GM19395 (cell line): Measurements from ENCODE around the gene CDK14.
"Not testable (repeated sequence)": the region's sequence is repeated elsewhere in the genome, so short reads cannot be mapped to it uniquely, and the experiment has no call there.

Source experiments
- ATAC-seq: cut with Tn5 transposase; IDR thresholded peaks from one replicate; pipeline ENCODE4 v1.9.1; 2021; ENCODE audit warnings: mild to moderate bottlenecking, moderate library complexity; ENCODE audit not compliant: unreplicated experiment

CDK14 gene

GRCh38 chr7:90777041-90777440, 180.9 kb downstream of the CDK14 start:
- peak; percentile 93 for ATAC-seq

- peak; percentile 54 for ATAC-seq
Observed at GRCh38 chr7:90777465-90777864, 181.3 kb downstream of the CDK14 start.

- ATAC-seq, result no peak
Observed at GRCh38 chr7:90777886-90778285, 181.8 kb downstream of the CDK14 start.

GRCh38 chr7:90788052-90788451, 191.9 kb downstream of the CDK14 start:
- ATAC-seq, result no peak

GRCh38 chr7:90789736-90790306, 193.7 kb downstream of the CDK14 start:
- ATAC-seq, result no peak

- ATAC-seq, result no peak
Observed at GRCh38 chr7:90791596-90791995, 195.5 kb downstream of the CDK14 start.

GRCh38 chr7:90792301-90792700, 196.2 kb downstream of the CDK14 start:
- ATAC-seq, result no peak

- not testable (repeated sequence) for ATAC-seq
Observed at GRCh38 chr7:90794234-90794633, 198.1 kb downstream of the CDK14 start.

GRCh38 chr7:90797596-90797995, 201.5 kb downstream of the CDK14 start:
- no peak for ATAC-seq

GRCh38 chr7:90804370-90804769, 208.2 kb downstream of the CDK14 start:
- ATAC-seq, result no peak

- ATAC-seq, result not testable (repeated sequence)
Observed at GRCh38 chr7:90815552-90815951, 219.4 kb downstream of the CDK14 start.

- ATAC-seq, result peak; percentile 100
Observed at GRCh38 chr7:90816511-90817142, 220.5 kb downstream of the CDK14 start.

GRCh38 chr7:90817151-90817550, 221.0 kb downstream of the CDK14 start:
- ATAC-seq, result no peak

GRCh38 chr7:90817846-90818245, 221.7 kb downstream of the CDK14 start:
- no peak for ATAC-seq

GRCh38 chr7:90818341-90818740, 222.2 kb downstream of the CDK14 start:
- no peak for ATAC-seq

- no peak for ATAC-seq
Observed at GRCh38 chr7:90821961-90822620, 226.0 kb downstream of the CDK14 start.

GRCh38 chr7:90824386-90825307, 228.5 kb downstream of the CDK14 start:
- no peak for ATAC-seq

GRCh38 chr7:90825779-90826178, 229.7 kb downstream of the CDK14 start:
- no peak for ATAC-seq

GRCh38 chr7:90828601-90829000, 232.5 kb downstream of the CDK14 start:
- ATAC-seq, result no peak

- no peak for ATAC-seq
Observed at GRCh38 chr7:90830308-90830707, 234.2 kb downstream of the CDK14 start.

- ATAC-seq, result no peak
Observed at GRCh38 chr7:90832726-90833125, 236.6 kb downstream of the CDK14 start.
